Lower leg skin (tissue), 3 donors: ENCODE results near the gene SGCA.

ENCODE experiments used
- CTCF ChIP-seq, 3 donors: fragments of 450-650 bp; IDR thresholded peaks; one replicate each; pipeline ENCODE4 v1.5.1; 2016; ENCODE audit warnings: antibody characterized with exemption in 3 of 3, mild to moderate bottlenecking in 3 of 3, moderate library complexity in 2 of 3
- POLR2A ChIP-seq, 2 donors: fragments of 450-650 bp; IDR thresholded peaks; one replicate each; pipeline ENCODE4 v1.6.1; 2016 to 2017; ENCODE audit warnings: antibody characterized with exemption in 2 of 2, mild to moderate bottlenecking in 1 of 2, moderate library complexity in 1 of 2

- TF ChIP-seq CTCF (IDR thresholded peaks at IDR 0.05) (no peak), POLR2A (IDR thresholded peaks at IDR 0.05) (no peak)
Measured at GRCh38 chr17:50184064-50184463, 18.3 kb downstream of the SGCA start.
